ENCODE results near the gene NAT9. TPM values are rescaled to one million over a fixed set of nuclear protein-coding genes. Genes with fewer than 3 reads are reported as not detected.

The NAT9 gene
- total RNA-seq, 4 donors from 2014 or later, result 18.3 to 34.4 (median 27.6) TPM

- H3K9me3 ChIP-seq, result no peaks in the 10 kb centered on the region
- no peaks in the 10 kb centered on the region for H3K4me1 ChIP-seq
- no peaks in the 10 kb centered on the region for H3K27me3 ChIP-seq
- no peak for TF ChIP-seq POLR2A (IDR thresholded peaks at IDR 0.05)
- TF ChIP-seq CTCF (IDR thresholded peaks at IDR 0.05), result no peak
- TF ChIP-seq EP300 (IDR thresholded peaks at IDR 0.05; ENCODE audit: low read depth), result no peak
- no peak for TF ChIP-seq POLR2AphosphoS5 (IDR thresholded peaks at IDR 0.05)
- intact Hi-C loops (cut with DNase I; ENCODE audit: low total_unique reads) (no loop called here), in situ Hi-C loops (cut with MboI; ENCODE audit: low pct_ligation_motif_present in 1 of 4, low pct_unique_long_range_greater_than_20kb in 1 of 4, low sequenced_read_pairs in 3 of 4) (loop anchor here in 1 of 4 donors (10.0 kb wide), 1 partner anchor 67 kb away; no protein-coding TSS in a partner anchor)
- peaks cover 0 to 28% (median 5%) of the 10 kb centered on the region in 4 donors for H3K36me3 ChIP-seq
- no peak overlapping the region for H3K27ac ChIP-seq
- no peak overlapping the region for H3K4me3 ChIP-seq
- DNase-seq, result no peak
- 86% methylated on average over 8 of the region's 8 CpGs; no CpG with 5 or more reads in 1 of the 2 donors for WGBS, 2 donors (ENCODE audit: low coverage in 1 of 2)
These were observed 22.1 kb upstream of the NAT9 start for GRCh38 chr17:74798239-74798707.

- WGBS, 2 donors (ENCODE audit: low coverage in 1 of 2), result 94% methylated on average over 4 of the region's 4 CpGs; no CpG with 5 or more reads in 1 of the 2 donors
- TF ChIP-seq POLR2A (IDR thresholded peaks at IDR 0.05) (no peak), EP300 (IDR thresholded peaks at IDR 0.05; ENCODE audit: low read depth) (no peak), CTCF (IDR thresholded peaks at IDR 0.05) (no peak), POLR2AphosphoS5 (IDR thresholded peaks at IDR 0.05) (no peak)
- Histone ChIP-seq H3K27me3 (no peaks in the 10 kb centered on the region), H3K9me3 (no peaks in the 10 kb centered on the region), H3K4me1 (no peaks in the 10 kb centered on the region), H3K4me3 (no peak overlapping the region), H3K36me3 (peaks cover 0 to 33% (median 5%) of the 10 kb centered on the region in 4 donors), H3K27ac (no peak overlapping the region)
- intact Hi-C loops (cut with DNase I; ENCODE audit: low total_unique reads), result no loop called here
- no peak for DNase-seq
- in situ Hi-C loops (cut with MboI; ENCODE audit: low pct_ligation_motif_present in 1 of 4, low pct_unique_long_range_greater_than_20kb in 1 of 4, low sequenced_read_pairs in 3 of 4), result loop anchor here in 1 of 4 donors (10.0 kb wide), 1 partner anchor 67 kb away; no protein-coding TSS in a partner anchor
These were observed 21.7 kb upstream of the NAT9 start for GRCh38 chr17:74797824-74798223.

- Histone ChIP-seq H3K36me3 (peaks cover 0 to 34% (median 5%) of the 10 kb centered on the region in 4 donors), H3K4me1 (no peaks in the 10 kb centered on the region), H3K4me3 (no peak overlapping the region), H3K27me3 (no peaks in the 10 kb centered on the region), H3K27ac (no peak overlapping the region), H3K9me3 (no peaks in the 10 kb centered on the region)
- 93 to 100% methylated on average over 1 to 6 of the region's 6 CpGs for WGBS, 2 donors (ENCODE audit: low coverage in 1 of 2)
- in situ Hi-C loops (cut with MboI; ENCODE audit: low pct_ligation_motif_present in 1 of 4, low pct_unique_long_range_greater_than_20kb in 1 of 4, low sequenced_read_pairs in 3 of 4), result loop anchor here in 1 of 4 donors (10.0 kb wide), 1 partner anchor 68 kb away; no protein-coding TSS in a partner anchor
- intact Hi-C loops (cut with DNase I; ENCODE audit: low total_unique reads), result no loop called here
- no peak for DNase-seq
- no peak for TF ChIP-seq EP300 (IDR thresholded peaks at IDR 0.05; ENCODE audit: low read depth)
- no peak for TF ChIP-seq CTCF (IDR thresholded peaks at IDR 0.05)
- no peak for TF ChIP-seq POLR2A (IDR thresholded peaks at IDR 0.05)
- no peak for TF ChIP-seq POLR2AphosphoS5 (IDR thresholded peaks at IDR 0.05)
These were observed 20.7 kb upstream of the NAT9 start for GRCh38 chr17:74796866-74797265.

GRCh38 chr17:74796211-74796610 lies 20.1 kb upstream of the NAT9 start:
- WGBS, 2 donors (ENCODE audit: low coverage in 1 of 2), result 89% methylated on average over 1 to 4 of the region's 4 CpGs
- in situ Hi-C loops (cut with MboI; ENCODE audit: low pct_ligation_motif_present in 1 of 4, low pct_unique_long_range_greater_than_20kb in 1 of 4, low sequenced_read_pairs in 3 of 4), result loop anchor here in 1 of 4 donors (10.0 kb wide), 1 partner anchor 69 kb away; no protein-coding TSS in a partner anchor
- Histone ChIP-seq H3K4me1 (no peaks in the 10 kb centered on the region), H3K27me3 (no peaks in the 10 kb centered on the region), H3K9me3 (no peaks in the 10 kb centered on the region), H3K27ac (no peak overlapping the region), H3K4me3 (no peak overlapping the region), H3K36me3 (peaks cover 0 to 34% (median 5%) of the 10 kb centered on the region in 4 donors)
- no peak for DNase-seq
- intact Hi-C loops (cut with DNase I; ENCODE audit: low total_unique reads), result no loop called here
- TF ChIP-seq POLR2A (IDR thresholded peaks at IDR 0.05), result no peak
- no peak for TF ChIP-seq EP300 (IDR thresholded peaks at IDR 0.05; ENCODE audit: low read depth)
- TF ChIP-seq POLR2AphosphoS5 (IDR thresholded peaks at IDR 0.05), result no peak
